C4-2B (cell line): ENCODE data around the gene PCYT1A.

Experiments
- CTCF ChIP-seq: fragments of 450-650 bp; conservative IDR thresholded peaks from 2 replicates; pipeline ENCODE4 v1.5.1; 2017; ENCODE audit warnings: mild to moderate bottlenecking
- ZFX ChIP-seq: fragments of 450-650 bp; IDR thresholded peaks from 2 replicates; pipeline ENCODE4 v1.6.1; 2017

GRCh38 chr3:196246612-196247308, 40.8 kb downstream of the PCYT1A start:
- TF ChIP-seq CTCF (no peak), ZFX (no peak)
